ENCODE measurements around the gene ZNF808. TPM values are rescaled to one million over a fixed set of nuclear protein-coding genes. Genes with fewer than 3 reads are reported as not detected.
"Not testable (repeated sequence)": the region's sequence is repeated elsewhere in the genome, so short reads cannot be mapped to it uniquely, and the experiment has no call there.

The ZNF808 gene
- total and polyA plus RNA-seq, 2 experiments from 2014 or later: 6.2 to 22.9 TPM

- no peak for TF ChIP-seq CTCF (IDR thresholded peaks at IDR 0.05; ENCODE audit: low read depth, low read length)
- Histone ChIP-seq H3K27me3 (no peaks in the 10 kb centered on the region), H3K27ac (peak overlapping the region; percentile 73), H3K9me3 (ENCODE audit: low read depth) (no peaks in the 10 kb centered on the region), H3K36me3 (no peaks in the 10 kb centered on the region), H3K4me1 (ENCODE audit: low read depth) (peaks cover 7% of the 10 kb centered on the region), H3K4me3 (no peak overlapping the region)
- DNase-seq (ENCODE audit: low read depth in 1 of 2, low spot score in 1 of 2): peak in 1 of 2 donors; percentile 38
Observed at GRCh38 chr19:52520013-52520412, 7.5 kb upstream of the ZNF808 start.

GRCh38 chr19:52522551-52522950 is 4.9 kb upstream of the ZNF808 start:
- Histone ChIP-seq H3K4me1 (ENCODE audit: low read depth) (peaks cover 7% of the 10 kb centered on the region), H3K9me3 (ENCODE audit: low read depth) (no peaks in the 10 kb centered on the region), H3K27ac (peak overlapping the region; percentile 53), H3K4me3 (no peak overlapping the region), H3K36me3 (no peaks in the 10 kb centered on the region), H3K27me3 (no peaks in the 10 kb centered on the region)
- no peak for DNase-seq (ENCODE audit: low read depth in 1 of 2, low spot score in 1 of 2)
- TF ChIP-seq CTCF (IDR thresholded peaks at IDR 0.05; ENCODE audit: low read depth, low read length): no peak

GRCh38 chr19:52524086-52524485 is 3.4 kb upstream of the ZNF808 start:
- Histone ChIP-seq H3K36me3 (no peaks in the 10 kb centered on the region), H3K4me3 (no peak overlapping the region), H3K4me1 (ENCODE audit: low read depth) (peaks cover 14% of the 10 kb centered on the region), H3K27ac (no peak overlapping the region), H3K9me3 (ENCODE audit: low read depth) (no peaks in the 10 kb centered on the region), H3K27me3 (no peaks in the 10 kb centered on the region)
- DNase-seq (ENCODE audit: low read depth in 1 of 2, low spot score in 1 of 2): no peak
- no peak for TF ChIP-seq CTCF (IDR thresholded peaks at IDR 0.05; ENCODE audit: low read depth, low read length)

- H3K36me3 ChIP-seq: no peaks in the 10 kb centered on the region
- DNase-seq (ENCODE audit: low read depth in 1 of 2, low spot score in 1 of 2): peak; percentile 5 to 23
- H3K27me3 ChIP-seq: no peaks in the 10 kb centered on the region
- TF ChIP-seq CTCF (IDR thresholded peaks at IDR 0.05; ENCODE audit: low read depth, low read length): no peak
- H3K27ac ChIP-seq: peak overlapping the region; percentile 94
- H3K9me3 ChIP-seq (ENCODE audit: low read depth): no peaks in the 10 kb centered on the region
- H3K4me3 ChIP-seq: peak overlapping the region; percentile 98
- H3K4me1 ChIP-seq (ENCODE audit: low read depth): peaks cover 6% of the 10 kb centered on the region
Observed at GRCh38 chr19:52527956-52528351, 486 bp downstream of the ZNF808 start.

- Histone ChIP-seq H3K36me3 (no peaks in the 10 kb centered on the region), H3K27me3 (no peaks in the 10 kb centered on the region), H3K4me3 (no peak overlapping the region), H3K27ac (no peak overlapping the region), H3K4me1 (ENCODE audit: low read depth) (peaks cover 6% of the 10 kb centered on the region), H3K9me3 (ENCODE audit: low read depth) (no peaks in the 10 kb centered on the region)
- no peak for TF ChIP-seq CTCF (IDR thresholded peaks at IDR 0.05; ENCODE audit: low read depth, low read length)
- DNase-seq (ENCODE audit: low read depth in 1 of 2, low spot score in 1 of 2): no peak
Observed at GRCh38 chr19:52532480-52532879, 5.0 kb downstream of the ZNF808 start.

- Histone ChIP-seq H3K27me3 (no peaks in the 10 kb centered on the region), H3K36me3 (no peaks in the 10 kb centered on the region), H3K27ac (no peak overlapping the region), H3K4me1 (ENCODE audit: low read depth) (no peaks in the 10 kb centered on the region), H3K4me3 (no peak overlapping the region), H3K9me3 (ENCODE audit: low read depth) (no peaks in the 10 kb centered on the region)
- TF ChIP-seq CTCF (IDR thresholded peaks at IDR 0.05; ENCODE audit: low read depth, low read length): no peak
- DNase-seq (ENCODE audit: low read depth in 1 of 2, low spot score in 1 of 2): peak; percentile 5 to 6
Observed at GRCh38 chr19:52533901-52534300, 6.4 kb downstream of the ZNF808 start.

- H3K36me3 ChIP-seq; H3K27ac ChIP-seq; H3K9me3 ChIP-seq (ENCODE audit: low read depth); DNase-seq (ENCODE audit: low read depth in 1 of 2, low spot score in 1 of 2); H3K27me3 ChIP-seq; H3K4me1 ChIP-seq (ENCODE audit: low read depth): not testable (repeated sequence)
- H3K4me3 ChIP-seq: peak overlapping the region; percentile 34
Observed at GRCh38 chr19:52535385-52535770, 7.9 kb downstream of the ZNF808 start.

Measured in cardiac muscle cell (in vitro differentiated cells and primary cell).